GM19463 (cell line): ENCODE data around the gene RXFP1.

Experiments used
- ATAC-seq: cut with Tn5 transposase; IDR thresholded peaks from one replicate; pipeline ENCODE4 v1.9.1; 2021; ENCODE audit warnings: mild to moderate bottlenecking, moderate library complexity; ENCODE audit not compliant: unreplicated experiment

The RXFP1 gene

GRCh38 chr4:158540125-158540907 is 18.6 kb downstream of the RXFP1 start:
- no peak for ATAC-seq

DNA sequence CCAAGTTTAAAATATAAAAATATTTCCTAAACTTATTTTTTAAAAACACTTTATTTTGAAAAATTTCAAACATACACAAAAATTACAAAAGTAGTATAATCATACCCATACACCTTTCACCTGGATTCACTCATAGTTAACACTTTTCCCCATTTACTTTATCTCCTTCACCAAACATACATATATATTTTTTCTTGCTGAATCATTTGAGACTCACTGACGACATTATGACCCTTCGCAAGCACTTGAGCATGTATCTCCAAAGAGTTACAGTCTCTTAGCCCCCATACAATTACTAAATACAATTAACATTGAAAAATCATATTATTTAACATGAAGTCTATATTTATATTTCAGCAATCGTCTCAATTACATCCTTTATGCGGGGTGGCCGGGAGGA is 19.8 kb downstream of the RXFP1 start:
- ATAC-seq: no peak

GRCh38 chr4:158543191-158543590 is 21.5 kb downstream of the RXFP1 start:
- no peak for ATAC-seq

DNA sequence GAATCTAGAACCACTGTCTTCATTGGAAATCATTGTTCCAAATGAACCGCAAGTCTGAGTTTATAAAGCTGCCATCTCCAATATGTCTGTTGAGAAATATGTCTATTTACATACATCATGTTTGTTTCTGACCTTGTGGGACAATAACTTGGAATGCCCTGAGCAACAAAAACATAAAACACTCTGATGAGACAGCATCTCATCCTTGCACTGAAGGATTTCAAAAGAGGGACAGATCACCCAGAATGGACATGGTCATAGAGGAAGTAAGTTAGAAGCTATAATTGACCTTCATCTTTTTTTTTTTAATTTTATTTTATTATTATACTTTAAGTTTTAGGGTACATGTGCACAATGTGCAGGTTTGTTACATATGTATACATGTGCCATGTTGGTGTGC is 22.5 kb downstream of the RXFP1 start:
- no peak for ATAC-seq

- ATAC-seq: no peak
Observed at GRCh38 chr4:158553364-158553763, 31.7 kb downstream of the RXFP1 start.

GRCh38 chr4:158560284-158560683 is 38.6 kb downstream of the RXFP1 start:
- no peak for ATAC-seq

DNA sequence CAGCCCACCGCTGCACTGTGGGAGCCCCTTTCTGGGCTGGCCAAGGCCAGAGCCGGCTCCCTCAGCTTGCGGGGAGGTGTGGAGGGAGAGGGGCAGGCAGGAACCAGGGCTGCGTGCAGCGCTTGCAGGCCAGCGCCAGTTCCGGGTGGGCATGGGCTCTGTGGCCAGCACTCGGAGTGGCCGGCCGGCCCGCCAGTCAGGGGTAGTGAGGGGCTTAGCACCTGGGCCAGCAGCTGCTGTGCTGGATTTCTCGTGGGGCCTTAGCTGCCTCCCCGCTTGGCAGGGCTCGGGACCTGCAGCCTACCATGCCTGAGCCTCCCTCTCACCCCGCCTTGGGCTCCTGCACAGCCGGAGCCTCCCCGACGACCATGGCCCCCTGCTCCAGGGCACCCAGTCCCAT is 45.2 kb downstream of the RXFP1 start:
- ATAC-seq: no peak

- ATAC-seq: no peak
Observed at GRCh38 chr4:158571736-158572135, 50.1 kb downstream of the RXFP1 start.

DNA sequence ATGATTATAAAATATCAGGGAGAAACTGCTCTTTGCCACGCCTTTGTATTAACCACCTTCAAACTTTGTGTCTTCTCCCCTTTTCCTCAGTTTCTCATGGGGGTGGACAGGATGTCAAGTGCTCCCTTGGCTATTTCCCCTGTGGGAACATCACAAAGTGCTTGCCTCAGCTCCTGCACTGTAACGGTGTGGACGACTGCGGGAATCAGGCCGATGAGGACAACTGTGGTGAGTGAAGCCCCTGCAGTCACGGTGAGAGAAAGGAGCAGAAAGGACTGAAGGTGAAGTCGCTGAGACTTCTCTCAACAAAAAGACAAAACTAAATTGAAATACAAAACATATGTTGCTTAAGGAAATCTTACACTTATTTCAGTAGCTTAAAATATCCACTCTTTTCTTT is 50.9 kb downstream of the RXFP1 start:
- ATAC-seq: no peak

GRCh38 chr4:158578476-158578875 is 56.8 kb downstream of the RXFP1 start:
- ATAC-seq: no peak

DNA sequence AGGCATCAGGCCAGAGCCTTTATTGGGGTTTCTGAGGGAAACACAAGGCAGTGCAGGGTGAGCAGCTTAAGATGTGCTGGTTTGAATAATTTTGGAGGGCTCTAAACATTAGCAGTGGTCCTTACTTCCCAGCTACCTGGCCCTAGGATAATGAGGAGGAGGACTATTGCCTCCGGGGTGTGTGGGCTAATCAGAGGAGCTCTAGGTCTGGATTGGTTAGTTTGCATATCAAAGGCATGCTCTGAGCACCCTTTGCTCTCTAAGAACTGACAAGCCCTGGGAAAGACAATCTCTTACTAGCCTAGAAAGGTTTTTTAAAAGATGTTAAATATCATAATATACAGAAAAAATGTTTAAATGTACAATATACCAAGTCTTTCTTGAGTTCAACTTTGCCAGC is 58.4 kb downstream of the RXFP1 start:
- no peak for ATAC-seq

- no peak for ATAC-seq
Observed at GRCh38 chr4:158581161-158581560, 59.5 kb downstream of the RXFP1 start.

DNA sequence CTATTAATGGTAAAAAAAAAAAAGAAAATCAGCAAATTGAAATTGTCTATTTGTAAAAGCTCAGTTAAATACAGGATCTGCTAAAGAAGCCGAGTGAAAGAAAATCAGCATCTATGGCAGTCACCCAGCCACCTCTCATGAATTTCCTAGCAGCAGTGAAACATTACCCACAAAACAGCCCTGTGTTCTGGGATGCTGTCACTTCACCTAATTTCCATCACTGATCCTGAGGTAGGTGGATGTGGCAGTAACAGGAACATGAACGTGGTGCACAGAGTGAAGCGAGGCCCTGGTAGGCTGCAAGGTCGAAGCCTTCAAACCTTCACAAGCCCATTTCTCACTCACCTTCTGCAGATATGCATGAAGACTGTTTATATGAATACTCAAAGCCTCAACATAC is 65.2 kb downstream of the RXFP1 start:
- no peak for ATAC-seq

GRCh38 chr4:158588285-158588684 is 66.6 kb downstream of the RXFP1 start:
- no peak for ATAC-seq

- no peak for ATAC-seq
Observed at GRCh38 chr4:158588777-158589176, 67.1 kb downstream of the RXFP1 start.

DNA sequence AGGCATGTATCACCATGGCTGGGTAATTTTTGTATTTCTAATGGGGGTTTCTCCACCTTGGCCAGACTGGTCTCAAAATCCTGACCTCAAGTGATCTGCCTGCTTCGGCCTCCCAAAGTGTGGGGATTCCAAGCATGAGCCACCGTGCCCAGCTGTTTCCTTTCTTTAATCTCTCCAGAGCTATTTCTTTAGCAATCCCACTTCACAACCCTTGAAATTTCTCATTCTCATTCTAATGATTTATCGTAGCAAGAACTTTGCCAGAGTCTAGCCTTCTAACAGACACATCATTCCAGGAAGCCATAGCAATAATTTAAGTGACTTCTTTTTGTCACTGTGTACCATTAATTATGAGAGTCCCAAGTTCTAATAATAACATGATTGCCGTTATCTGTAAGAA is 68.6 kb downstream of the RXFP1 start:
- no peak for ATAC-seq

DNA sequence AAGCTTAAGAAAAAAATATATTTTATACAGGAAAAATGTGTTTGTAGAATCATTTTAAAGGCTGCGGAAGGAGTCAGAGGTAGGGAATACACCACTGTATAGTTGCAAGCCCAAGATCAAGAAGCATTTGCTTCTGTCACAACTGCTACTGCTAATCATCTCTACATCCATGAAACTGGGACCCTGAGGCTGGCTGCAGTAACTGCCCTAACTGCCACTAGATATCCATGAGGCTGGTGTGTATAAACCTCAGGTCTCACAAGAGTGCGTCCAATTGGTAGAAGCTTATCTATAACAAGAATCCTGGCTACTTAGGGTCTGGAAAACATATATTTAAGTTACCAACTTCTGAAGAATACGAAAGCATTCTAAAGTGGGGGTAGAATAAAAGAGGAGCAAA is 69.1 kb downstream of the RXFP1 start:
- no peak for ATAC-seq

- ATAC-seq: no peak
Observed at GRCh38 chr4:158597879-158598596, 76.4 kb downstream of the RXFP1 start.

DNA sequence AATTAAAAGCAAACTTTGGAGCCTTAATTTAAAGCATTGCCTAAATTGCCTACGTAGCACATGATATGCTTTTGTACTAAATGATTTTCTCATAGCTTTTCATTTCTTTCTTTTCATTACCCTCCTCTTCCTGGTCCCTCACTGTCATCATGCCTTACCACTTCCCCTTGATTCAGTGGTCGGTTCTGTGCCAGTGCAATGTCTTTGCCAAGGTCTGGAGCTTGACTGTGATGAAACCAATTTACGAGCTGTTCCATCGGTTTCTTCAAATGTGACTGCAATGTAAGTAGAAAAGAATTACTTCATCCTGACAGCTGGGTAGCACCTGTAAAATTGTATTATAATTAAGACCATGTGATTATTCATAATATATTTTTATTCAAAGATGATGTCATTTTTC is 77.5 kb downstream of the RXFP1 start:
- no peak for ATAC-seq

DNA sequence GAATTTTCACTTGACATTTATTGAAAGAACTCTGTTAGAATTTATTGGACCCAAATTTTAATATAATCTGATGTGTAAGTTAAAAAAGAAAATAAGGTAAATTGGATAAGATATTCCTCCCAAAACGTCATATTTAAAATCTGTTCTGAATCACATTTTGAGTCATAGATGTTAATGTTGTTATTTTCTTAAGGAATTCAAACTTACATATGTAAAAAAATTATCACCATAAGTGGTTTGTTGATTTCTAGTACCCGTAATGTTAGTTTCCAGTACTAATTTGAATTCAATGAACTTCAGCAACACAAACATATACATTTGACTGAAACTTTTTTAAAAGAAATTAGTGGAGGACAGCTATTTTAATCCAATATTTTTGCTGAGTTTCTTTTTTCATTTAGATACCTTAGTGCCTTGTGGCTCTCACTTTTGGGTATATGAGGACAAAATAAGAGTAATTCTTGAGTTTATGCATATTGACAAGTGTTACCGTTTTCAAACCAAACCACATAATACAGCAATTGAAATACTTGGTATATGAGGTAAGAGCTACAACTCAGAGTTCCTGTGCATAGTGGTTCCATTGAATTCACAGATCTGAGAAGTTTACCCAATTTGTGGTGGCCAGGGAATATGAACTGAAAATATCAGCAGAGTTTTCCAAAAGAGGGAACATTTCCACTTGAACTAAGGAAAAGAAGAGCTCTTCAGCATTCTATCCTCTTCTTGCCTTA is 78.2 kb downstream of the RXFP1 start:
- no peak for ATAC-seq

DNA sequence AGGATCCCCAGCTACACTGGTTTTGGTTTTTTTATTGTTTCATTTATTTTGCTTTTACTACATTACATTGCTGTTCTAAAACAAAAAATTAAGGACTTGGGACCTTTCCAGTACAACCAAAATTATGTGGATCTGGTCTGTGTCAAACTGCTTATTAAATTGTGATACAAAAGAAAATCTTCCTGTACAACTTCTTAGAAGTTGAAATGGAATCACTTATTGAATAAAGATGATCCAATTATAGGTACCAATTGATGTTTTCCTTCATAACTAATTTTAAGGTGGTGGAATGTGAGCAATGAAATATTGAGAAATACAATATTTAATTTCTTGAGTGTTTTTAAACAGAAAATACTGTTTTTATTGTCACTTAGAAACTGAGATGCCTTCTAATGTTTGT is 82.7 kb downstream of the RXFP1 start:
- no peak for ATAC-seq

DNA sequence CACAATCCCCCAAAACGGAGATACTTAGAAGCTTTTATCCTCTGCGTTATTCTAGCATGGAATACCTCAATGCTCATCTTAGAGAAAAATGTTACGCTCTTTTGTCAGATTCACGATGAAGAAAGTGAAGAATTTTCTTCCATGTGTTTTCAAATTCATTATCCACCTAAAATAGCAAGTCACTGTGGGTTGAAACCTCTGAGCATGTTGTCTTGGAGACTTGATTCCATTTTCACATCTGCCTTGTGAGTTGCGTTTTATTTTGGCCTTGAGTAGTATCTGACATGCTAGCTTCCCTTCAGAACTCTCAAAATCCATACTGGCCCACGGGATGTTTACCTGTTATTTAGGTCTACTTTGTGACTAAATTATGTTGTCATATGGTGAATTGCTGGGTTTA is 83.7 kb downstream of the RXFP1 start:
- no peak for ATAC-seq
